SK-N-SH (cell line): ENCODE measurements around the gene MRPL27. TPM values are rescaled to one million over a fixed set of nuclear protein-coding genes. Genes with fewer than 3 reads are reported as not detected.
A peak's percentile ranks its signal among the peaks of the same experiment; 100 is the strongest.

ENCODE experiments used
- CTCF ChIA-PET: fragments of 300-600, 350-600 bp; formaldehyde crosslinking; extraction: SDS; loops from one replicate; lab custom pipeline; 2021; lab: Yijun Ruan, JAX
- POLR2A ChIA-PET: fragments of 350-600 bp; sonication (Branson Sonifier 250); formaldehyde crosslinking; extraction: SDS; loops from one replicate; lab custom pipeline; 2020; ENCODE audit warnings: antibody characterized with exemption, inconsistent platforms; lab: Yijun Ruan, JAX
- DNase-seq: peaks from one replicate; pipeline ENCODE4 v3.0.0; 2012
- H2AFZ ChIP-seq: fragments of 200-600 bp; sonication (generic); 2 replicates; pipeline ENCODE4 v1.8.1; 2016; ENCODE audit warnings: antibody characterized with exemption, mild to moderate bottlenecking, low read depth
- H3F3A ChIP-seq: fragments of 200-600 bp; sonication (generic); replicated peaks from 2 replicates; pipeline ENCODE3; 2016; ENCODE audit warnings: antibody characterized with exemption, mild to moderate bottlenecking; ENCODE audit not compliant: insufficient read depth
- H3K27ac ChIP-seq, 2 experiments: fragments of 200-500 bp in 1 of 2; fragments of 200-600 bp in 1 of 2; sonication (Bioruptor generic) in 1 of 2; sonication (generic), shearing (Covaris generic) in 1 of 2; 2 replicates each; pipeline versions ENCODE4 v1.5.1 to v1.6.1; 2014 to 2016; ENCODE audit warnings: low read depth in 2 of 2, inconsistent platforms in 1 of 2, low read length in 1 of 2, mild to moderate bottlenecking in 1 of 2, mixed read lengths in 1 of 2
- H3K27me3 ChIP-seq: fragments of 200-600 bp; sonication (generic), shearing (Covaris generic); 2 replicates; pipeline ENCODE4 v1.6.1; 2016; ENCODE audit warnings: mixed run types; ENCODE audit not compliant: insufficient read depth
- H3K36me3 ChIP-seq, 2 experiments: fragments of 200-500 bp in 1 of 2; fragments of 200-600 bp in 1 of 2; sonication (Bioruptor generic) in 1 of 2; sonication (generic) in 1 of 2; replicated peaks in 1 of 2; 2 replicates each; pipeline versions ENCODE3 to v1.5.1; 2014 to 2016; ENCODE audit warnings: low read length in 1 of 2, mild to moderate bottlenecking in 1 of 2; ENCODE audit not compliant: insufficient read depth in 2 of 2, control insufficient read depth in 1 of 2
- H3K4me1 ChIP-seq, 2 experiments: fragments of 200-500 bp in 1 of 2; fragments of 200-600 bp in 1 of 2; sonication (Bioruptor generic) in 1 of 2; sonication (generic), shearing (Covaris generic) in 1 of 2; 2 replicates each; pipeline versions ENCODE4 v1.5.1 to v1.6.1; 2014 to 2016; ENCODE audit warnings: low read depth in 1 of 2, low read length in 1 of 2, mixed run types in 1 of 2; ENCODE audit not compliant: insufficient read depth in 2 of 2, control insufficient read depth in 1 of 2
- H3K4me2 ChIP-seq: fragments of 200-600 bp; sonication (generic), shearing (Covaris generic); 2 replicates; pipeline ENCODE4 v1.6.1; 2017; ENCODE audit warnings: mixed run types
- H3K4me3 ChIP-seq, 2 experiments: fragments of 200-500 bp in 1 of 2; fragments of 200-600 bp in 1 of 2; sonication (Bioruptor generic) in 1 of 2; sonication (generic), shearing (Covaris generic) in 1 of 2; 2 replicates each; pipeline versions ENCODE4 v1.5.1 to v1.8.1; 2014 to 2016; ENCODE audit warnings: low read depth in 2 of 2, inconsistent platforms in 1 of 2, low read length in 1 of 2, mild to moderate bottlenecking in 1 of 2, mixed read lengths in 1 of 2, moderate library complexity in 1 of 2
- H3K79me2 ChIP-seq: fragments of 200-600 bp; sonication (generic); 2 replicates; pipeline ENCODE4 v1.8.1; 2017; ENCODE audit warnings: mild to moderate bottlenecking; ENCODE audit not compliant: insufficient read depth
- H3K9ac ChIP-seq: fragments of 200-600 bp; sonication (generic); 2 replicates; pipeline ENCODE4 v1.6.1; 2017; ENCODE audit warnings: mixed run types
- H3K9me2 ChIP-seq: fragments of 200-600 bp; sonication (generic); 2 replicates; pipeline ENCODE4 v1.6.1; 2017; ENCODE audit warnings: mixed run types
- H3K9me3 ChIP-seq: fragments of 200-600 bp; sonication (generic); 2 replicates; pipeline ENCODE4 v1.6.1; 2017; ENCODE audit warnings: mixed run types, mild to moderate bottlenecking, moderate library complexity
- H4K20me1 ChIP-seq: fragments of 200-600 bp; sonication (generic); 2 replicates; pipeline ENCODE4 v1.6.1; 2017; ENCODE audit warnings: mild to moderate bottlenecking, mixed run types; ENCODE audit not compliant: insufficient read depth
- CHD2 ChIP-seq: fragments of 150-350 bp; IDR thresholded peaks from 2 replicates; pipeline ENCODE4 v1.6.1; 2018; ENCODE audit warnings: low read length; ENCODE audit not compliant: partially characterized antibody
- ELF1 ChIP-seq: IDR thresholded peaks from 2 replicates; pipeline ENCODE4 v1.4.0; 2012
- EZH2phosphoT487 ChIP-seq: fragments of 200-600 bp; sonication (generic); IDR thresholded peaks from 2 replicates; pipeline ENCODE4 v1.6.1; 2017; ENCODE audit warnings: low read depth, mixed run types, mild to moderate bottlenecking, antibody characterized with exemption, moderate library complexity, borderline replicate concordance
- GABPA ChIP-seq: IDR thresholded peaks from 2 replicates; pipeline ENCODE4 v1.4.0; 2012; ENCODE audit warnings: low read depth, mild to moderate bottlenecking
- GATA2 ChIP-seq: sonication (generic); formaldehyde crosslinking; IDR thresholded peaks from 2 replicates; pipeline ENCODE4 v1.5.0; 2020; ENCODE audit warnings: mild to moderate bottlenecking, missing genetic modification reagents
- MEF2A ChIP-seq: IDR thresholded peaks from 2 replicates; pipeline ENCODE4 v1.4.0; 2012; ENCODE audit warnings: low read depth, borderline replicate concordance
- MXI1 ChIP-seq: IDR thresholded peaks from 2 replicates; pipeline ENCODE4 v1.6.1; 2012; ENCODE audit warnings: mild to moderate bottlenecking, low read depth, low read length, improper control_type of control experiment
- NFIC ChIP-seq: IDR thresholded peaks from 2 replicates; pipeline ENCODE4 v1.4.0; 2012; ENCODE audit warnings: borderline replicate concordance
- NRF1 ChIP-seq: IDR thresholded peaks from 2 replicates; pipeline ENCODE4 v1.6.1; 2012; ENCODE audit warnings: low read depth, mild to moderate bottlenecking, low read length
- RAD21 ChIP-seq: IDR thresholded peaks from 2 replicates; pipeline ENCODE4 v1.6.1; 2012; ENCODE audit warnings: mild to moderate bottlenecking, low read length
- RCOR1 ChIP-seq: fragments of 150-350 bp; IDR thresholded peaks from 2 replicates; pipeline ENCODE4 v1.6.1; 2017; ENCODE audit warnings: antibody characterized with exemption, low read length
- RFX5 ChIP-seq: IDR thresholded peaks from 2 replicates; pipeline ENCODE4 v1.6.1; 2012; ENCODE audit warnings: mild to moderate bottlenecking, improper control_type of control experiment, low read length
- RXRA ChIP-seq: IDR thresholded peaks from 2 replicates; pipeline ENCODE4 v1.4.0; 2012; ENCODE audit warnings: low read depth, mild to moderate bottlenecking, borderline replicate concordance
- SMC3 ChIP-seq: IDR thresholded peaks from 2 replicates; pipeline ENCODE4 v1.6.1; 2012; ENCODE audit warnings: low read depth, low read length, improper control_type of control experiment
- TEAD4 ChIP-seq: IDR thresholded peaks from 2 replicates; pipeline ENCODE4 v1.4.0; 2012; ENCODE audit warnings: mild to moderate bottlenecking, borderline replicate concordance; ENCODE audit not compliant: insufficient read depth
- YY1 ChIP-seq: IDR thresholded peaks from 2 replicates; pipeline ENCODE4 v1.4.0; 2012; ENCODE audit warnings: low read depth, mild to moderate bottlenecking
- WGBS: methylation state at CpG from one replicate; pipeline ENCODE4 v1.1.6; 2017; ENCODE audit warnings: low lambda C conversion rate; 5-methylcytosine and 5-hydroxymethylcytosine counted together
- polyA plus RNA-seq, 3 experiments: library from polyadenylated mRNA; depleted of rRNA; stranded (reverse); fragments of >200 nt; gene quantifications; 2 replicates each; pipeline ENCODE4 v1.2.3, GENCODE V29; 2012
- TF ChIP-seq, protein P1 (sequence below): IDR thresholded peaks from 2 replicates; pipeline ENCODE4; 2012
- TF ChIP-seq, protein P2 (sequence below): IDR thresholded peaks from 2 replicates; pipeline ENCODE4 v1.4.0; 2012; ENCODE audit warnings: low read depth
- TF ChIP-seq, protein P3 (sequence below): fragments of 150-350 bp; IDR thresholded peaks from 2 replicates; pipeline ENCODE4 v1.6.1; 2017; ENCODE audit warnings: antibody characterized with exemption, low read length, low read depth, borderline replicate concordance
- TF ChIP-seq, protein P4 (sequence below): IDR thresholded peaks from 2 replicates; pipeline ENCODE4 v1.4.0; 2012; ENCODE audit warnings: low read depth, borderline replicate concordance
- TF ChIP-seq, protein P5 (sequence below): IDR thresholded peaks from 2 replicates; pipeline ENCODE4 v1.4.0; 2012; ENCODE audit warnings: low read depth, borderline replicate concordance

The MRPL27 gene
- polyA plus RNA-seq, 1 of the 3 experiments (the other 2 are of a cell fraction), result 266 TPM

DNA sequence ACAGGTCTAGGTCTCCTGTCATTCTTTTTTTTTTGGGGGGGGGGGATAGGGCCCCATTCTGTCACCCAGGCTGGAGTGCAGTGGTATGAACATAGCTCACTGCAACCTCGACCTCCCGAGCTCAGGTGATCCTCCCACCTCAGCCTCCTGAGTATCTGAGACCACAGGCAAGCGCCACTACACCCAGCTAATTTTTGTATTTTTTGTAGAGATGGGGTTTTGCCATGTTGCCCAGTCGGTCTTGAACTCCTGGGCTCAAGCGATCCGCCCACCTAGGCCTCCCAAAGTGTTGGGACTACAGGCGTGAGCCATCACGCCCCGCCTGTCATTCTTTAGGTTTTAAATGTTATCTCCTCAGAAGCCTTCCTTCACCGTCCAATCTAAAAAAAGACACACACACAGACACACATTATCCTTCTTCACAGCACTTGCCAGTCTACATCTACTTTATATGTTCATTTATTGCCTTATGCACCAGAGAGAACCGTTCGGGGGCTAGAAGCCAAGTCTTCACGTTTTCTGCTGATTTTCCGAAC lies 694 bp downstream of the MRPL27 start:
- Histone ChIP-seq H3K4me2 (peak overlapping the region; percentile 87), H4K20me1 (no peaks in the 10 kb centered on the region)
- CTCF ChIA-PET, result interaction anchor here (1.1 to 8.1 kb wide), 9 partner anchors 10 to 278 kb away, joined by 3 to 51 read pairs (median 7); partner anchors contain the start of gene LRRC59
- TF ChIP-seq RXRA (no peak), GATA2 (CRISPR knock-in tag) (no peak), CHD2 (no peak), ELF1 (no peak), GABPA (no peak), SMC3 (no peak)
- TF ChIP-seq, protein P1, sequence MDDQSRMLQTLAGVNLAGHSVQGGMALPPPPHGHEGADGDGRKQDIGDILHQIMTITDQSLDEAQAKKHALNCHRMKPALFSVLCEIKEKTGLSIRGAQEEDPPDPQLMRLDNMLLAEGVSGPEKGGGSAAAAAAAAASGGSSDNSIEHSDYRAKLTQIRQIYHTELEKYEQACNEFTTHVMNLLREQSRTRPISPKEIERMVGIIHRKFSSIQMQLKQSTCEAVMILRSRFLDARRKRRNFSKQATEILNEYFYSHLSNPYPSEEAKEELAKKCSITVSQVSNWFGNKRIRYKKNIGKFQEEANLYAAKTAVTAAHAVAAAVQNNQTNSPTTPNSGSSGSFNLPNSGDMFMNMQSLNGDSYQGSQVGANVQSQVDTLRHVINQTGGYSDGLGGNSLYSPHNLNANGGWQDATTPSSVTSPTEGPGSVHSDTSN, result no peak
- TF ChIP-seq, protein P2, sequence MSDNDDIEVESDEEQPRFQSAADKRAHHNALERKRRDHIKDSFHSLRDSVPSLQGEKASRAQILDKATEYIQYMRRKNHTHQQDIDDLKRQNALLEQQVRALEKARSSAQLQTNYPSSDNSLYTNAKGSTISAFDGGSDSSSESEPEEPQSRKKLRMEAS, result no peak
- TF ChIP-seq, all 33 proteins: peak for 0
- peaks cover 38% of the 10 kb centered on the region for H3K79me2 ChIP-seq
- H3K27ac ChIP-seq, result peak overlapping the region; percentile 93 to 96
- DNase-seq, result no peak
- peak overlapping the region; percentile 93 for H3K9ac ChIP-seq
- H3K36me3 ChIP-seq, result peaks cover 37 to 42% of the 10 kb centered on the region in 2 experiments
- no peaks in the 10 kb centered on the region for H3K9me2 ChIP-seq
- POLR2A ChIA-PET, result no interaction called here
- H2AFZ ChIP-seq, result peak overlapping the region; percentile 90
- WGBS, result 5% methylated on average over 14 of the region's 14 CpGs
- H3K9me3 ChIP-seq, result no peaks in the 10 kb centered on the region
- H3K4me3 ChIP-seq, result peak overlapping the region; percentile 81 to 94
- peaks cover 0 to 27% of the 10 kb centered on the region in 2 experiments; a peak in 2 of 4 replicates for H3K4me1 ChIP-seq
- no peaks in the 10 kb centered on the region for H3K27me3 ChIP-seq
- no peaks in the 10 kb centered on the region for H3F3A ChIP-seq

DNA sequence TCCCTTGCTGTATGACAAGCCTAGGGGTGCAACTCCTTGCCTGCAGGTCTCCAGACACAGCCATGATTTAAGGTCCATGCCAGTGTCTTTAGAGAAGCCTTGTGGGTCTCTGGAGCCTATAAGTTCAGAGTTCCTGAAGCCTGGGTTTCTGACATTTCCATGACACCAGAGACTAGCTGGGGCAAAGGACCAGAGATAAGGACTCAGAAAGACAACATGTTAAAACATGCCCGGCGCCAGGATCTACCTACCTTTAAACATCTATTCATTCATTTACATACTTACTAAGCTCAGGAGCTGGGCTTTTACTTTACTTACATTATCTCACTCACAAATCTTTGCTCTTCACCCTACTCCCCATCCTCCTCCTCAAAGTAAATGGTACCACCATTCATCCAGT lies 1.5 kb downstream of the MRPL27 start:
- H3K36me3 ChIP-seq, result peaks cover 41 to 42% of the 10 kb centered on the region in 2 experiments
- no peak overlapping the region for H2AFZ ChIP-seq
- 100% methylated on average over 2 of the region's 2 CpGs for WGBS
- H3K4me2 ChIP-seq, result peak overlapping the region; percentile 87
- H3K4me1 ChIP-seq, result peaks cover 0 to 26% of the 10 kb centered on the region in 2 experiments; a peak in 2 of 4 replicates
- ChIA-PET CTCF (interaction anchor here (1.1 to 8.1 kb wide), 9 partner anchors 9 to 278 kb away, joined by 3 to 51 read pairs (median 7); partner anchors contain the start of gene LRRC59), POLR2A (interaction anchor here (0.6 to 1.2 kb wide), 2 partner anchors 9 to 62 kb away, joined by 3 to 4 read pairs; no protein-coding TSS in a partner anchor)
- DNase-seq, result no peak
- H3K9ac ChIP-seq, result no peak overlapping the region
- peak overlapping the region; percentile 81 to 94 for H3K4me3 ChIP-seq
- H3K27ac ChIP-seq, result peak overlapping the region in 1 of 2 experiments; percentile 51; a peak in 1 of 4 replicates
- H4K20me1 ChIP-seq, result no peaks in the 10 kb centered on the region
- H3K27me3 ChIP-seq, result no peaks in the 10 kb centered on the region
- no peaks in the 10 kb centered on the region for H3K9me2 ChIP-seq
- no peaks in the 10 kb centered on the region for H3F3A ChIP-seq
- peaks cover 38% of the 10 kb centered on the region for H3K79me2 ChIP-seq
- H3K9me3 ChIP-seq, result no peaks in the 10 kb centered on the region
- TF ChIP-seq, protein P3, sequence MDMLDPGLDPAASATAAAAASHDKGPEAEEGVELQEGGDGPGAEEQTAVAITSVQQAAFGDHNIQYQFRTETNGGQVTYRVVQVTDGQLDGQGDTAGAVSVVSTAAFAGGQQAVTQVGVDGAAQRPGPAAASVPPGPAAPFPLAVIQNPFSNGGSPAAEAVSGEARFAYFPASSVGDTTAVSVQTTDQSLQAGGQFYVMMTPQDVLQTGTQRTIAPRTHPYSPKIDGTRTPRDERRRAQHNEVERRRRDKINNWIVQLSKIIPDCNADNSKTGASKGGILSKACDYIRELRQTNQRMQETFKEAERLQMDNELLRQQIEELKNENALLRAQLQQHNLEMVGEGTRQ, result no peak
- TF ChIP-seq RXRA (no peak), NFIC (no peak), RCOR1 (no peak), TEAD4 (no peak), RAD21 (no peak), YY1 (no peak), RFX5 (no peak), SMC3 (no peak), CHD2 (no peak), NRF1 (no peak), GABPA (no peak), EZH2phosphoT487 (no peak), MEF2A (no peak), MXI1 (no peak)
- TF ChIP-seq, protein P1, result no peak
- TF ChIP-seq, protein P4, sequence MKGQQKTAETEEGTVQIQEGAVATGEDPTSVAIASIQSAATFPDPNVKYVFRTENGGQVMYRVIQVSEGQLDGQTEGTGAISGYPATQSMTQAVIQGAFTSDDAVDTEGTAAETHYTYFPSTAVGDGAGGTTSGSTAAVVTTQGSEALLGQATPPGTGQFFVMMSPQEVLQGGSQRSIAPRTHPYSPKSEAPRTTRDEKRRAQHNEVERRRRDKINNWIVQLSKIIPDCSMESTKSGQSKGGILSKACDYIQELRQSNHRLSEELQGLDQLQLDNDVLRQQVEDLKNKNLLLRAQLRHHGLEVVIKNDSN, result no peak
- TF ChIP-seq, protein P5, sequence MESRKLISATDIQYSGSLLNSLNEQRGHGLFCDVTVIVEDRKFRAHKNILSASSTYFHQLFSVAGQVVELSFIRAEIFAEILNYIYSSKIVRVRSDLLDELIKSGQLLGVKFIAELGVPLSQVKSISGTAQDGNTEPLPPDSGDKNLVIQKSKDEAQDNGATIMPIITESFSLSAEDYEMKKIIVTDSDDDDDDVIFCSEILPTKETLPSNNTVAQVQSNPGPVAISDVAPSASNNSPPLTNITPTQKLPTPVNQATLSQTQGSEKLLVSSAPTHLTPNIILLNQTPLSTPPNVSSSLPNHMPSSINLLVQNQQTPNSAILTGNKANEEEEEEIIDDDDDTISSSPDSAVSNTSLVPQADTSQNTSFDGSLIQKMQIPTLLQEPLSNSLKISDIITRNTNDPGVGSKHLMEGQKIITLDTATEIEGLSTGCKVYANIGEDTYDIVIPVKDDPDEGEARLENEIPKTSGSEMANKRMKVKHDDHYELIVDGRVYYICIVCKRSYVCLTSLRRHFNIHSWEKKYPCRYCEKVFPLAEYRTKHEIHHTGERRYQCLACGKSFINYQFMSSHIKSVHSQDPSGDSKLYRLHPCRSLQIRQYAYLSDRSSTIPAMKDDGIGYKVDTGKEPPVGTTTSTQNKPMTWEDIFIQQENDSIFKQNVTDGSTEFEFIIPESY, result no peak
